ENCODE results near the gene CAPZA2. TPM values are rescaled to one million over a fixed set of nuclear protein-coding genes. Genes with fewer than 3 reads are reported as not detected.

CAPZA2 gene
- polyA plus RNA-seq, 3 donors: 67.0 to 807 (median 672) TPM

GRCh38 chr7:116863936-116864500 lies 1.6 kb downstream of the CAPZA2 start:
- Mint-ChIP-seq H3K4me3 (peak overlapping the region; percentile 98), H3K27me3 (ENCODE audit: low read depth in 3 of 3) (peaks cover 0 to 5% (median 0%) of the 10 kb centered on the region in 3 donors), H3K27ac (peak overlapping the region; percentile 23 to 99 (median 94)), H3K36me3 (peaks cover 1 to 14% of the 10 kb centered on the region in 2 donors), H3K4me1 (peaks cover 59% of the 10 kb centered on the region), H3K9me3 (no peaks in the 10 kb centered on the region)
- peaks cover 61% of the 10 kb centered on the region for H4K20me1 ChIP-seq (ENCODE audit: insufficient read depth, low read length)
- no peak for DNase-seq
- intact Hi-C loops (cut with micrococcal nuclease): no loop called here
- H3K27ac ChIP-seq (ENCODE audit: low read depth in 1 of 2, low read length in 2 of 2): peak overlapping the region in 1 of 2 donors; percentile 94
- no peaks in the 10 kb centered on the region for H3K9me3 ChIP-seq (replicated peaks in 1 of 2; ENCODE audit: control insufficient read depth in 1 of 2, insufficient read depth in 1 of 2, low read length in 2 of 2)
- peaks cover 0 to 8% of the 10 kb centered on the region in 2 donors for H3K36me3 ChIP-seq (replicated peaks in 1 of 2; ENCODE audit: control insufficient read depth in 1 of 2, insufficient read depth in 2 of 2, low read length in 2 of 2)
- peak overlapping the region; percentile 98 for H3K4me2 ChIP-seq (replicated peaks; ENCODE audit: extremely low read depth, low read length, poor library complexity, severe bottlenecking)
- H3K9ac ChIP-seq (ENCODE audit: insufficient read depth, low read length, poor library complexity, severe bottlenecking): peak overlapping the region; percentile 98
- no peak overlapping the region for H2AFZ ChIP-seq (ENCODE audit: insufficient read depth, low read depth, low read length, poor library complexity, severe bottlenecking)
- WGBS (ENCODE audit: insufficient coverage): 0% methylated on average over 1 of the region's 9 CpGs
- peaks cover 41 to 76% of the 10 kb centered on the region in 2 donors for H3K4me1 ChIP-seq (ENCODE audit: control insufficient read depth in 1 of 2, insufficient read depth in 2 of 2, low read length in 2 of 2)
- H3K4me3 ChIP-seq (replicated peaks in 1 of 3; ENCODE audit: low read depth in 2 of 3, low read length in 3 of 3): peak overlapping the region; percentile 76 to 100 (median 95)
- H3K79me2 ChIP-seq (ENCODE audit: insufficient read depth, low read length): peaks cover 66% of the 10 kb centered on the region
- H3K27me3 ChIP-seq (ENCODE audit: control insufficient read depth in 2 of 2, insufficient read depth in 2 of 2, low read length in 2 of 2): no peaks in the 10 kb centered on the region
- no peak for TF ChIP-seq CTCF (IDR thresholded peaks at IDR 0.05)

- Mint-ChIP-seq H3K27me3 (ENCODE audit: low read depth in 3 of 3) (no peaks in the 10 kb centered on the region), H3K4me1 (peaks cover 50% of the 10 kb centered on the region), H3K27ac (peak overlapping the region in 5 of 7 donors; percentile 3 to 79 (median 70)), H3K36me3 (peaks cover 6 to 28% of the 10 kb centered on the region in 2 donors), H3K9me3 (no peaks in the 10 kb centered on the region), H3K4me3 (peak overlapping the region in 1 of 2 donors; percentile 63)
- WGBS (ENCODE audit: insufficient coverage): 93% methylated on average over 3 of the region's 6 CpGs
- intact Hi-C loops (cut with micrococcal nuclease): no loop called here
- Histone ChIP-seq H3K36me3 (replicated peaks in 1 of 2; ENCODE audit: control insufficient read depth in 1 of 2, insufficient read depth in 2 of 2, low read length in 2 of 2) (peaks cover 4 to 33% of the 10 kb centered on the region in 2 donors), H3K4me1 (ENCODE audit: control insufficient read depth in 1 of 2, insufficient read depth in 2 of 2, low read length in 2 of 2) (peaks cover 17 to 53% of the 10 kb centered on the region in 2 donors), H2AFZ (ENCODE audit: insufficient read depth, low read depth, low read length, poor library complexity, severe bottlenecking) (no peak overlapping the region), H3K9me3 (replicated peaks in 1 of 2; ENCODE audit: control insufficient read depth in 1 of 2, insufficient read depth in 1 of 2, low read length in 2 of 2) (no peaks in the 10 kb centered on the region), H3K4me2 (replicated peaks; ENCODE audit: extremely low read depth, low read length, poor library complexity, severe bottlenecking) (peak overlapping the region; percentile 48), H3K4me3 (replicated peaks in 1 of 3; ENCODE audit: low read depth in 2 of 3, low read length in 3 of 3) (peak overlapping the region in 1 of 3 experiments; percentile 41), H3K9ac (ENCODE audit: insufficient read depth, low read length, poor library complexity, severe bottlenecking) (no peak overlapping the region), H3K79me2 (ENCODE audit: insufficient read depth, low read length) (peaks cover 100% of the 10 kb centered on the region), H3K27me3 (ENCODE audit: control insufficient read depth in 2 of 2, insufficient read depth in 2 of 2, low read length in 2 of 2) (no peaks in the 10 kb centered on the region), H3K27ac (ENCODE audit: low read depth in 1 of 2, low read length in 2 of 2) (peak overlapping the region in 1 of 2 donors; percentile 61), H4K20me1 (ENCODE audit: insufficient read depth, low read length) (peaks cover 100% of the 10 kb centered on the region)
- no peak for DNase-seq
- TF ChIP-seq CTCF (IDR thresholded peaks at IDR 0.05): no peak
These were observed 8.8 kb downstream of the CAPZA2 start for GRCh38 chr7:116871061-116871700.
